ENCODE results near the gene RAB7A.
"Not testable (repeated sequence)": the region's sequence is repeated elsewhere in the genome, so short reads cannot be mapped to it uniquely, and the experiment has no call there.

Gene RAB7A

GRCh38 chr3:128760881-128761280, 34.9 kb downstream of the RAB7A start:
- no peak for DNase-seq

- DNase-seq: no peak
Measured at GRCh38 chr3:128761392-128761791, 35.4 kb downstream of the RAB7A start.

GRCh38 chr3:128763967-128764366, 38.0 kb downstream of the RAB7A start:
- no peak for DNase-seq

GRCh38 chr3:128764863-128765262, 38.9 kb downstream of the RAB7A start:
- DNase-seq: no peak

- DNase-seq: no peak
Measured at GRCh38 chr3:128767094-128767750, 41.2 kb downstream of the RAB7A start.

- DNase-seq: no peak
Measured at GRCh38 chr3:128768471-128768870, 42.5 kb downstream of the RAB7A start.

GRCh38 chr3:128770387-128770786, 44.4 kb downstream of the RAB7A start:
- no peak for DNase-seq

- DNase-seq: not testable (repeated sequence)
Measured at GRCh38 chr3:128773189-128773588, 47.2 kb downstream of the RAB7A start.

GRCh38 chr3:128773592-128773991, 47.6 kb downstream of the RAB7A start:
- DNase-seq: peak in 1 of 2 experiments; percentile 31

GRCh38 chr3:128775241-128775640, 49.3 kb downstream of the RAB7A start:
- no peak for DNase-seq

- no peak for DNase-seq
Measured at GRCh38 chr3:128775906-128776542, 50.0 kb downstream of the RAB7A start.

- no peak for DNase-seq
Measured at GRCh38 chr3:128780101-128780837, 54.3 kb downstream of the RAB7A start.

- no peak for DNase-seq
Measured at GRCh38 chr3:128781164-128781563, 55.2 kb downstream of the RAB7A start.

- no peak for DNase-seq
Measured at GRCh38 chr3:128782282-128783146, 56.5 kb downstream of the RAB7A start.

- DNase-seq: no peak
Measured at GRCh38 chr3:128783774-128784173, 57.8 kb downstream of the RAB7A start.

GRCh38 chr3:128784232-128784631, 58.2 kb downstream of the RAB7A start:
- DNase-seq: peak; percentile 15 to 56

GRCh38 chr3:128784843-128785242, 58.9 kb downstream of the RAB7A start:
- no peak for DNase-seq

GRCh38 chr3:128786434-128787020, 60.5 kb downstream of the RAB7A start:
- no peak for DNase-seq

- peak; percentile 12 to 37 for DNase-seq
Measured at GRCh38 chr3:128787256-128788253, 61.6 kb downstream of the RAB7A start.

GRCh38 chr3:128788268-128788869, 62.4 kb downstream of the RAB7A start:
- DNase-seq: no peak
